Measurements from ENCODE around the gene SPIRE1.

DNA sequence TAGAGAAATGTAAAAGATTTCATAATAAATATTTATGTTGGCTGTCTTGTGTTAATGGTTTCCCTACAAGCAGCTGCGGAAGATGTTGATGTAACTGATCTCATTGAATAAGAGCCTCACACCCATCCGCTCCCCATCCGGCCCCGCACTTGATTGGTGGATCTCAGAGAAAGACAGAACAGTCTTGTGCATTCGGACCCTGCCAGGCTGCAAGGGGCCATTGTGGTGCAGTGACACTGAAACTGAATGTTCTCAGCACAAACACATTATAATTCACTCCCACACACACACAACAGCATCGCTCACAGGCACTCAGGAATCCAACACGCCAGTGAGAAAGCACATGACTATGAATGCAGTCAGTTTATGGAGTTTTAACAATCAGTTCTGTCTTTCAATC, 202.4 kb downstream of the SPIRE1 start:
- TF ChIP-seq, protein P1, sequence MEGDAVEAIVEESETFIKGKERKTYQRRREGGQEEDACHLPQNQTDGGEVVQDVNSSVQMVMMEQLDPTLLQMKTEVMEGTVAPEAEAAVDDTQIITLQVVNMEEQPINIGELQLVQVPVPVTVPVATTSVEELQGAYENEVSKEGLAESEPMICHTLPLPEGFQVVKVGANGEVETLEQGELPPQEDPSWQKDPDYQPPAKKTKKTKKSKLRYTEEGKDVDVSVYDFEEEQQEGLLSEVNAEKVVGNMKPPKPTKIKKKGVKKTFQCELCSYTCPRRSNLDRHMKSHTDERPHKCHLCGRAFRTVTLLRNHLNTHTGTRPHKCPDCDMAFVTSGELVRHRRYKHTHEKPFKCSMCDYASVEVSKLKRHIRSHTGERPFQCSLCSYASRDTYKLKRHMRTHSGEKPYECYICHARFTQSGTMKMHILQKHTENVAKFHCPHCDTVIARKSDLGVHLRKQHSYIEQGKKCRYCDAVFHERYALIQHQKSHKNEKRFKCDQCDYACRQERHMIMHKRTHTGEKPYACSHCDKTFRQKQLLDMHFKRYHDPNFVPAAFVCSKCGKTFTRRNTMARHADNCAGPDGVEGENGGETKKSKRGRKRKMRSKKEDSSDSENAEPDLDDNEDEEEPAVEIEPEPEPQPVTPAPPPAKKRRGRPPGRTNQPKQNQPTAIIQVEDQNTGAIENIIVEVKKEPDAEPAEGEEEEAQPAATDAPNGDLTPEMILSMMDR (IDR thresholded peaks at IDR 0.05): no peak
- TF ChIP-seq POLR2A (IDR thresholded peaks at IDR 0.05): no peak

Data from ovary (tissue), 3 donors.